HG02885 (cell line): ENCODE results near the gene SEMA4A.
"Not testable (repeated sequence)": the region's sequence is repeated elsewhere in the genome, so short reads cannot be mapped to it uniquely, and the experiment has no call there.

Source experiments
- ATAC-seq: cut with Tn5 transposase; IDR thresholded peaks from one replicate; pipeline ENCODE4 v1.9.1; 2021; ENCODE audit warnings: mild to moderate bottlenecking; ENCODE audit not compliant: unreplicated experiment, poor library complexity

SEMA4A gene

DNA sequence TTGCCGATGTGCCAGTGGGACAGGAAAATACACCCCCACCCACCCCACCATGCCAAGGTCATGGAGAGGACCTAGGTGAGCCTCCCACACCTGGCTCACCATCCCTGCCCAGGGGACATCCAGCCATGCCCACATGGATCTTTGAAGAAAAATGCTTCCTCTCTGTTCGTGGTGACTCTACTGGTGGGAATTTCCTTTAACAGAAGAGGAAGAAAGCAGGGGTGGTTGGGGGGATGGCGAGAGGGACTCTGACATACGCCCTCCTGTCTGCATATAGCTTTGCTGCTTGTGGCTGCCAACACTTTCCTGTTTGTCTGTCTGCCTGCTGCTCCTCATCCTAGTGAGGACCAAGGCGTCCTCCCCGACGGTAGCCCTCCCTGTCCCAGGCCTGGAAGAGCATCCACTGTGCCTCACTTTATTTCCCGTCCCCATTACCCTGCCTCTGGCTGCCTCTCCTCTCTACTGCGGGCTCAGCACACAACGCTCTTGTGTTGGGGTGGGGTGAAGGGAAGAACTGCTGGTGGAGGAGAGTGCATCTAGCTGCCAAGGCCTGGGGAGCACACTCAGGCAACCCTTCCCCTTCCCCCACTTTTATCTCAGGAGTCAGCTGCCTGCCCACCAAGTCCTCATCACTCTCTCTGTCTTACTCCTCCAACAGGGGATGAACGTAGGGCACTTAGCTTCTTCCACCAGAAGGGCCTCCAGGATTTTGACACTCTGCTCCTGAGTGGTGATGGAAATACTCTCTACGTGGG is 2.5 kb downstream of the SEMA4A start:
- no peak for ATAC-seq

DNA sequence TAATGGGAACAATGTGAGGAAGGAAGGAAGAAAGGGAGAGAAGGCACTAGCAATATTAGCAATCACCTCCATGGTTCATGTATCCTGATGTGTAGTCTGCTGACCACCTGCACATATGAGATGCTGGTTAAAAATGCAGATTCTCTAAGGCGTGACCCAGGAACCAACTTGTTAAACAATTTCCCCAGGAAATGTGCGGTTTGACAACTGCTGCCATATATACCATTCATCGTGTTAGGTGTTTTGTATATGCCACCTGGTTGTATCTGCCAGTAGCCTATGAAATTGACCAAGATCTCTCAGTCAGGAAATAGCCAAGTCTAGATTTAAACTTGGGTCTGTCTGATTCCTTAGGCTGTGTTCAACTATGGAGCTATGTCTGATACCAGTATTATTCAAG is 4.1 kb downstream of the SEMA4A start:
- no peak for ATAC-seq

GRCh38 chr1:156157966-156158365 is 4.6 kb downstream of the SEMA4A start:
- ATAC-seq: no peak

- no peak for ATAC-seq
Observed at GRCh38 chr1:156160000-156160742, 6.8 kb downstream of the SEMA4A start.

DNA sequence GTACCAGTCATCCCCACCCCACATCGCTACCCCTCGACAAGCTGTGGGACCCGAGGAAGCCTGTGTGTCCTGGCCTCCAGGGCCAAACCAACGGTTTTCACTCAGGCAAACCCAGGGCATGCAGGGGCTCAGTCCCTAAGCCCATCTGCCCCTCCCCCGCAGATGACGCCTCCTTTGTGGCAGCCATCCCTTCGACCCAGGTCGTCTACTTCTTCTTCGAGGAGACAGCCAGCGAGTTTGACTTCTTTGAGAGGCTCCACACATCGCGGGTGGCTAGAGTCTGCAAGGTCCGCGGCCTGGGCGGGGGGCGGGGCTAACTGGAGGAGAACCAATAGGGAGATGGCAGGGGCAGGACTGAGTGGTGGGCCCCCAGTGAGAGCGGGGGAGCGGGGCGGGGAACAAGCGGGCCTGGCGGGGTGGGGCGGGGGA is 7.4 kb downstream of the SEMA4A start:
- ATAC-seq: no peak

DNA sequence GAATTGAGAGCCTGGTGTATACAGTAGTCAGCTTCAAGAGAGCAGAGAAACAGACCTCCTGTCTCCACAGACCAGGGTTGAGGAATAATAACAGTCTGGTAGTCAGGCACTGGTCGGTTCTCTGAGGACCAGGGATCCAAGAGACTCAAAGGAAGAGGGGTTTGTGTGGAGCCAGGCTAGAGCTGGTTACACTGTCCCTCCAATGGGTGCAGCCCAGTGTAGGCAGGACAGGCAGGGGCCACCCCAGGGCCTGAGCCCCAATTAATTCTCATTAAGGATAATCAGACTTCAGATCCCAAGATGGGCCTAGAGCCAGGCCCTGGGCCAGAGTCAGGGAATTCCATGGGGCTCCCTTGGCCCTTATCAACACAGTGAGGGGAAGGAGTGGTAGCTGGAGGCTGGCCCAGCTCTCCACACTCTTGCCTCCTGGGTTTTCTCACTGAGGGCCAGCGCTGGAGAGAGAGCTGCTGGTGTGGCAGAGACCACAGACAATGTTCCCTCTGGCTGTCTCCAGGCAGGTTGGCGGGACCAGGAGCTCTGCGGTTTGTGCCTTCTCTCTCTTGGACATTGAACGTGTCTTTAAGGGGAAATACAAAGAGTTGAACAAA is 9.1 kb downstream of the SEMA4A start:
- no peak for ATAC-seq

DNA sequence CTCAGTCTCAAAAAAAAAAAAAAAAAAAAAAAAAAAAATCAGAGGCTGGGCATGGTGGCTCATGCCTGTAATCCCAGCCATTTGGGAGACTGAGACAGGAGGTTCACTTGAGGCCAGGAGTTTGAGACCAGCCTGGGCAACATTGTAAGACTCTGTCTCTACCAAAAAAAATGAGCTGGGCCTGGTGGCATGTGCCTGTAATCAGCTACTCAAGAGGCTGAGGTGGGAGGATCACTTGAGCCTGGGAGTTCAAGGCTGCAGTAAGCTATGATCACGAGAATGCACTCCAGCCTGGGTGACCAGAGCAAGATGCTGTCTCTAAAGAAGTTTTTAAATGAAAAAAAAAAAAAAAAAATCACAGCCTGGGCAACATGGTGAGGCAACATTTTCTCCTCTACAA is 10.3 kb downstream of the SEMA4A start:
- ATAC-seq: no peak

- no peak for ATAC-seq
Observed at GRCh38 chr1:156164125-156164831, 10.9 kb downstream of the SEMA4A start.

- ATAC-seq: no peak
Observed at GRCh38 chr1:156165083-156165482, 11.7 kb downstream of the SEMA4A start.

DNA sequence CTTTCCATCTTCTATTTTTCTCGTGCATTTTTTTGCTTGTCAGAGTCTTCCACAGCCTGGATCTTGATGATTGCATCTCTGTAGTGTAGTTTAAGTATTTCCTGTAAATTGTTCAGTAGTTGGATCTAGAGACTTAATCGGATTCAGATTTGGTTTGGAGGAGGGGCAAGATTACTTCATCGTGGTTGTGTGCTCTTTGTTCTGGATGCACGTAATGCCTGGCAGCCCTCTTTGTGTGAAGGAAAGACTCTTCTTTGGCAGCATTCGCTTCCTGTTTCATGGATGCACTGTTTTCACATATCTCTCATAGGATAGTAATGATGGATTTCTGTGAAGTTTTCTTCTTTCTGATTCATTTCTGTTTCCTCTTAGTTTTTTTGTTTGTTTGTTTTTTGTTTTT is 14.2 kb downstream of the SEMA4A start:
- no peak for ATAC-seq

- no peak for ATAC-seq
Observed at GRCh38 chr1:156172696-156173470, 19.5 kb downstream of the SEMA4A start.

DNA sequence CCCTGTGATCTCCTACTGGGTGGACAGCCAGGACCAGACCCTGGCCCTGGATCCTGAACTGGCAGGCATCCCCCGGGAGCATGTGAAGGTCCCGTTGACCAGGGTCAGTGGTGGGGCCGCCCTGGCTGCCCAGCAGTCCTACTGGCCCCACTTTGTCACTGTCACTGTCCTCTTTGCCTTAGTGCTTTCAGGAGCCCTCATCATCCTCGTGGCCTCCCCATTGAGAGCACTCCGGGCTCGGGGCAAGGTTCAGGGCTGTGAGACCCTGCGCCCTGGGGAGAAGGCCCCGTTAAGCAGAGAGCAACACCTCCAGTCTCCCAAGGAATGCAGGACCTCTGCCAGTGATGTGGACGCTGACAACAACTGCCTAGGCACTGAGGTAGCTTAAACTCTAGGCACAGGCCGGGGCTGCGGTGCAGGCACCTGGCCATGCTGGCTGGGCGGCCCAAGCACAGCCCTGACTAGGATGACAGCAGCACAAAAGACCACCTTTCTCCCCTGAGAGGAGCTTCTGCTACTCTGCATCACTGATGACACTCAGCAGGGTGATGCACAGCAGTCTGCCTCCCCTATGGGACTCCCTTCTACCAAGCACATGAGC is 23.3 kb downstream of the SEMA4A start:
- ATAC-seq: no peak

DNA sequence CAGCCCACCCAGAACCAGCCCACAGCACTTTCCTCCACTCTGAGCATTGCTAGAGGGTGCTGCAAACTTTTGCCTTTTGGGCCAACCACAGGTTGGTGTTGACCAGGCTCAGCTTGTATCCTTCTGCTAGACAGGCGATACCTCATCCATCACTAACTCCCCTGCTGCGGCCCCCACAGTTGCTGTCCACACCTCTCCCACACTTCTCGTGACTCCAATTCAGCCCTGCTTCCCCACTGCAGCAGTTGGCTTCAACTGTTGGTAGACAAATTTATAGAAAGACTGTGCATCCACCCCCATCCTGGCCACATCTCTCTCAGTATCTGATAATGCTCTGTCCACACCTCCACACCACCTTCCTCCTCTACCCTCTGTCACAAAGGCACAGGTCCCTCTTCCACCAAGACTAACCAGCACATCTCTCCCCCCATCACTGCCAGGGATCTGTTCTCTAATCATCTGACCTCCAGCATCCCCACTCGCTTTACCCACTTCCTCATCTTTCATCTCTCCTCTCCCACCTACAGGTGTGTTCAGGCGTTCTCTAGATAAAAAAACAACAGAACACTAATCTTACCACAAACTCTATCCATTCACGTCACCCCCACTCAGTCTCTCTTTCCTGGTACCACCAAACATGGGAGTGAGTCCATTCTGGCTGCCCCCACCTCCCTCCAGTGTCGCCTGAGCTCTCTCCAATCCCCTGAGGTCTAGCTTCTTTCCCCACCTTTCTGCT is 24.7 kb downstream of the SEMA4A start:
- no peak for ATAC-seq

DNA sequence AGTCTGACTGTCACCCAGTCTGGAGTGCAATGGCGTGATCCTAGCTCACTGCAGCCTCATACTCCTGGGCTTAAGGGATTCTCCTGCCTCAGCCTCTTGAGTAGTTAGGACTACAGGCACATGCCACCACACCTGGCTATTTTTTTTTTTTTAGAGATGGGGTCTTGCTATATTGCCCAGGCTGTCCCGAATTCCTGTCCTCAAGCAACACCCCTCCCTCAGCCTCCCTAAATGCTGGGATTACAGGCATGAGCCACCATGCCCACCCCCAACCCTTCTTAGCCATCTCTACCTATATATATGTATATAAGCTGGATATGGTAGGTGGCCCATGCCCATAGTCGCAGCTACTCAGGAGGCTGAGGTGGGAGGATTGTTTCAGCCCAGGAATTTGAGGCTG is 27.1 kb downstream of the SEMA4A start:
- no peak for ATAC-seq

GRCh38 chr1:156181391-156181924 is 28.1 kb downstream of the SEMA4A start:
- not testable (repeated sequence) for ATAC-seq

DNA sequence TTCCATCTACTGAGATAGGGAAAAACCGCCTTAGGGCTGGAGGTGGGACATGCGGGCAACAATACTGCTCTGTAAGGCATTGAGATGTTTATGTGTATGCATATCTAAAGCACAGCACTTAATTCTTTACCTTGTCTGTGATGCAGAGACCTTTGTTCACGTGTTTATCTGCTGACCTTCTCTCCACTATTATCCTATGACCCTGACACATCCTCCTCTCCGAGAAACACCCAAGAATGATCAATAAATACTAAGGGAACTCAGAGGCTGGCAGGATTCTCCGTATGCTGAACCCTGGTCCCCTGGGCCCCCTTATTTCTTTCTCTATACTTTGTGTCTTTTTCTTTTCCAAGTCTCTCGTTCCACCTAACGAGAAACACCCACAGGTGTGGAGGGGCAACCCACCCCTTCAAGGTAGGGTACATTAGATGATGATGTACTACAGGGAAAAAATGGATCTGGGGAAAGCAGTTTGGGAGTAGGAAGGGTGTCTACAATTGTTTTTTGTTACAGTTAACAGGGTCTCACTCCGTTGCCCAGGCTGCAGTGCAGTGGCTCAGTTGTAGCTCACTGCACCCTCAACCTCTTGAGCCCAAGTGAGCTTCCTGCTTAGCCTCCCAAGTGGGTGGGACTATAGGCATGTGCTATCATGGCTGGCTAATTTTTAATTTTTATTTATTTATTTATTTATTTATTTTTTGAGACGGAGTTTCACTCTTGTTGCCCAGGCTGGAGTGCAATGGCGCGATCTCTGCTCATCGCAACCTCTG is 28.8 kb downstream of the SEMA4A start:
- ATAC-seq: not testable (repeated sequence)

- not testable (repeated sequence) for ATAC-seq
Observed at GRCh38 chr1:156186347-156187177, 33.2 kb downstream of the SEMA4A start.
